22Rv1 (cell line): ENCODE data around the gene SCYL3.

Source experiments
- ZFX ChIP-seq: fragments of 450-650 bp; IDR thresholded peaks from 2 replicates; pipeline ENCODE4 v1.6.1; 2017; ENCODE audit warnings: antibody characterized with exemption, borderline replicate concordance
- TF ChIP-seq, protein P1 (sequence below): fragments of 450-650 bp; IDR thresholded peaks from 2 replicates; pipeline ENCODE4 v1.5.1; 2017; ENCODE audit warnings: mild to moderate bottlenecking

DNA sequence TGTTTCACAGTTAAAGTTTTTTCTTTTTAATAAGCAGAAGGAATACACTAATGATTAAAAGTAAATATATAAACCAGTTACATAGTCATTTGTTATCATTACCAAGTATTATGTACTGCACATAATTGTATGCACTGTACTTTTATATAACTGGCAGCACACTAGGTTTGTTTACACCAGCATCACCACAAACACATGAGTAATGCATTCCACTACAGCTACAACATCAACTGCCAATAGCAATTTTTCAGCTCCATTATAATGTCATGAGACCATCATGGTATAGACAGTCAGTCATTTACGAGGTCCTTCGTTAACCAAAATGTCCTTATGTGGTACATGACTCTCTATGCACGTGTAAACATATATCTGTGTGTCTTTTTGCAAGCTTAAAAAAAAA is 35.2 kb downstream of the SCYL3 start:
- TF ChIP-seq, protein P1, sequence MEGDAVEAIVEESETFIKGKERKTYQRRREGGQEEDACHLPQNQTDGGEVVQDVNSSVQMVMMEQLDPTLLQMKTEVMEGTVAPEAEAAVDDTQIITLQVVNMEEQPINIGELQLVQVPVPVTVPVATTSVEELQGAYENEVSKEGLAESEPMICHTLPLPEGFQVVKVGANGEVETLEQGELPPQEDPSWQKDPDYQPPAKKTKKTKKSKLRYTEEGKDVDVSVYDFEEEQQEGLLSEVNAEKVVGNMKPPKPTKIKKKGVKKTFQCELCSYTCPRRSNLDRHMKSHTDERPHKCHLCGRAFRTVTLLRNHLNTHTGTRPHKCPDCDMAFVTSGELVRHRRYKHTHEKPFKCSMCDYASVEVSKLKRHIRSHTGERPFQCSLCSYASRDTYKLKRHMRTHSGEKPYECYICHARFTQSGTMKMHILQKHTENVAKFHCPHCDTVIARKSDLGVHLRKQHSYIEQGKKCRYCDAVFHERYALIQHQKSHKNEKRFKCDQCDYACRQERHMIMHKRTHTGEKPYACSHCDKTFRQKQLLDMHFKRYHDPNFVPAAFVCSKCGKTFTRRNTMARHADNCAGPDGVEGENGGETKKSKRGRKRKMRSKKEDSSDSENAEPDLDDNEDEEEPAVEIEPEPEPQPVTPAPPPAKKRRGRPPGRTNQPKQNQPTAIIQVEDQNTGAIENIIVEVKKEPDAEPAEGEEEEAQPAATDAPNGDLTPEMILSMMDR = no peak
- no peak for TF ChIP-seq ZFX
